Measurements from ENCODE around the gene PTPRN2.

PTPRN2 gene

GRCh38 chr7:158284617-158285382, 302.8 kb downstream of the PTPRN2 start:
- Mint-ChIP-seq H3K9me3 (peaks cover 38% of the 10 kb centered on the region), H3K27ac (no peak overlapping the region), H3K4me3 (no peak overlapping the region), H3K36me3 (ENCODE audit: low read depth) (peaks cover 10% of the 10 kb centered on the region), H3K4me1 (peaks cover 14% of the 10 kb centered on the region), H3K27me3 (ENCODE audit: low read depth, poor library complexity) (peaks cover 16% of the 10 kb centered on the region)
- TF ChIP-seq, protein P1, sequence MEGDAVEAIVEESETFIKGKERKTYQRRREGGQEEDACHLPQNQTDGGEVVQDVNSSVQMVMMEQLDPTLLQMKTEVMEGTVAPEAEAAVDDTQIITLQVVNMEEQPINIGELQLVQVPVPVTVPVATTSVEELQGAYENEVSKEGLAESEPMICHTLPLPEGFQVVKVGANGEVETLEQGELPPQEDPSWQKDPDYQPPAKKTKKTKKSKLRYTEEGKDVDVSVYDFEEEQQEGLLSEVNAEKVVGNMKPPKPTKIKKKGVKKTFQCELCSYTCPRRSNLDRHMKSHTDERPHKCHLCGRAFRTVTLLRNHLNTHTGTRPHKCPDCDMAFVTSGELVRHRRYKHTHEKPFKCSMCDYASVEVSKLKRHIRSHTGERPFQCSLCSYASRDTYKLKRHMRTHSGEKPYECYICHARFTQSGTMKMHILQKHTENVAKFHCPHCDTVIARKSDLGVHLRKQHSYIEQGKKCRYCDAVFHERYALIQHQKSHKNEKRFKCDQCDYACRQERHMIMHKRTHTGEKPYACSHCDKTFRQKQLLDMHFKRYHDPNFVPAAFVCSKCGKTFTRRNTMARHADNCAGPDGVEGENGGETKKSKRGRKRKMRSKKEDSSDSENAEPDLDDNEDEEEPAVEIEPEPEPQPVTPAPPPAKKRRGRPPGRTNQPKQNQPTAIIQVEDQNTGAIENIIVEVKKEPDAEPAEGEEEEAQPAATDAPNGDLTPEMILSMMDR (IDR thresholded peaks at IDR 0.05) = no peak
- no peak for DNase-seq

GRCh38 chr7:158284121-158284520, 303.5 kb downstream of the PTPRN2 start:
- Mint-ChIP-seq H3K4me3 (no peak overlapping the region), H3K4me1 (peaks cover 14% of the 10 kb centered on the region), H3K27ac (no peak overlapping the region), H3K36me3 (ENCODE audit: low read depth) (peaks cover 4% of the 10 kb centered on the region), H3K27me3 (ENCODE audit: low read depth, poor library complexity) (peaks cover 16% of the 10 kb centered on the region), H3K9me3 (peaks cover 31% of the 10 kb centered on the region)
- TF ChIP-seq, protein P1 (IDR thresholded peaks at IDR 0.05) = no peak
- DNase-seq = no peak

- peaks cover 23% of the 10 kb centered on the region for H3K9me3 Mint-ChIP-seq
- H3K36me3 Mint-ChIP-seq (ENCODE audit: low read depth) = no peaks in the 10 kb centered on the region
- H3K27me3 Mint-ChIP-seq (ENCODE audit: low read depth, poor library complexity) = peaks cover 13% of the 10 kb centered on the region
- peaks cover 14% of the 10 kb centered on the region for H3K4me1 Mint-ChIP-seq
- no peak overlapping the region for H3K4me3 Mint-ChIP-seq
- DNase-seq = no peak
- TF ChIP-seq, protein P1 (IDR thresholded peaks at IDR 0.05) = no peak
- peak overlapping the region; percentile 59 for H3K27ac Mint-ChIP-seq
Measured at GRCh38 chr7:158283016-158283974, 304.3 kb downstream of the PTPRN2 start.

- Mint-ChIP-seq H3K9me3 (peaks cover 16% of the 10 kb centered on the region), H3K36me3 (ENCODE audit: low read depth) (no peaks in the 10 kb centered on the region), H3K4me3 (no peak overlapping the region), H3K27me3 (ENCODE audit: low read depth, poor library complexity) (peaks cover 14% of the 10 kb centered on the region), H3K27ac (peak overlapping the region; percentile 59), H3K4me1 (peaks cover 18% of the 10 kb centered on the region)
- TF ChIP-seq, protein P1 (IDR thresholded peaks at IDR 0.05) = no peak
- DNase-seq = no peak
Measured at GRCh38 chr7:158282461-158283001, 305.1 kb downstream of the PTPRN2 start.

GRCh38 chr7:158281441-158281840, 306.2 kb downstream of the PTPRN2 start:
- peaks cover 5% of the 10 kb centered on the region for H3K9me3 Mint-ChIP-seq
- no peak for DNase-seq
- H3K4me1 Mint-ChIP-seq = peaks cover 23% of the 10 kb centered on the region
- peaks cover 16% of the 10 kb centered on the region for H3K27me3 Mint-ChIP-seq (ENCODE audit: low read depth, poor library complexity)
- H3K36me3 Mint-ChIP-seq (ENCODE audit: low read depth) = no peaks in the 10 kb centered on the region
- no peak overlapping the region for H3K27ac Mint-ChIP-seq
- TF ChIP-seq, protein P1 (IDR thresholded peaks at IDR 0.05) = no peak
- H3K4me3 Mint-ChIP-seq = no peak overlapping the region

All from nephron progenitor cell (in vitro differentiated cells).